A549 (cell line): Measurements from ENCODE around the gene SKOR2.

Experiments
- EHMT2 ChIP-seq: fragments of 200-600 bp; sonication (generic); IDR thresholded peaks from 2 replicates; pipeline ENCODE4 v1.6.1; 2016; ENCODE audit warnings: antibody characterized with exemption, low read depth, mild to moderate bottlenecking, moderate library complexity
- ELK1 ChIP-seq: fragments of 150-350 bp; IDR thresholded peaks from 2 replicates; pipeline ENCODE4 v1.6.1; 2014; ENCODE audit warnings: low read depth, mild to moderate bottlenecking, low read length
- EP300 ChIP-seq, 2 experiments: fragments of >200 bp; sonication (Bioruptor Twin); formaldehyde crosslinking; IDR thresholded peaks; 2 replicates in 1 of 2; 3 replicates in 1 of 2; pipeline ENCODE4 v1.6.1; 2016 to 2017
- KDM1A ChIP-seq: fragments of 200-600 bp; sonication (generic); IDR thresholded peaks from 2 replicates; pipeline ENCODE4 v1.6.1; 2016; ENCODE audit warnings: low read depth, mild to moderate bottlenecking
- MAFK ChIP-seq: fragments of 450-650 bp; IDR thresholded peaks from 2 replicates; pipeline ENCODE4 v1.6.1; 2014; ENCODE audit not compliant: partially characterized antibody
- MAZ ChIP-seq: fragments of 150-350 bp; IDR thresholded peaks from 2 replicates; pipeline ENCODE4 v1.6.1; 2014; ENCODE audit warnings: antibody characterized with exemption, low read depth, low read length, borderline replicate concordance
- PBX3 ChIP-seq: IDR thresholded peaks from 2 replicates; pipeline ENCODE4 v1.6.1; 2012
- PHF8 ChIP-seq: fragments of 200-600 bp; sonication (generic); IDR thresholded peaks from 2 replicates; pipeline ENCODE4 v1.6.1; 2016; ENCODE audit warnings: low read depth, mild to moderate bottlenecking, antibody characterized with exemption, moderate library complexity, borderline replicate concordance
- POLR2A ChIP-seq: IDR thresholded peaks from 2 replicates; pipeline ENCODE4 v1.6.1; 2012; ENCODE audit warnings: mild to moderate bottlenecking, low read length
- RAD21 ChIP-seq, 2 experiments: fragments of >200 bp in 1 of 2; sonication (Bioruptor Twin) in 1 of 2; formaldehyde crosslinking in 1 of 2; IDR thresholded peaks in 1 of 2; conservative IDR thresholded peaks in 1 of 2; 2 replicates in 1 of 2; 3 replicates in 1 of 2; pipeline ENCODE4 v1.6.1; 2012 to 2018; ENCODE audit warnings: inconsistent platforms in 1 of 2
- RCOR1 ChIP-seq: fragments of 150-350 bp; IDR thresholded peaks from 2 replicates; pipeline ENCODE4 v1.6.1; 2014; ENCODE audit warnings: antibody characterized with exemption, low read length, low read depth
- RNF2 ChIP-seq: fragments of 200-600 bp; sonication (generic); IDR thresholded peaks from 2 replicates; pipeline ENCODE4 v1.6.1; 2016; ENCODE audit warnings: low read depth, mild to moderate bottlenecking, antibody characterized with exemption, moderate library complexity, borderline replicate concordance
- TP53 ChIP-seq: fragments of 250-450 bp; sonication (Bioruptor Pico); IDR thresholded peaks from 2 replicates; pipeline ENCODE4 v1.5.0; 2021; ENCODE audit warnings: mild to moderate bottlenecking, moderate library complexity
- TF ChIP-seq, protein P1 (sequence below): fragments of >200 bp; sonication (Bioruptor Twin); formaldehyde crosslinking; IDR thresholded peaks from 3 replicates; pipeline ENCODE4 v1.5.1; 2016

DNA sequence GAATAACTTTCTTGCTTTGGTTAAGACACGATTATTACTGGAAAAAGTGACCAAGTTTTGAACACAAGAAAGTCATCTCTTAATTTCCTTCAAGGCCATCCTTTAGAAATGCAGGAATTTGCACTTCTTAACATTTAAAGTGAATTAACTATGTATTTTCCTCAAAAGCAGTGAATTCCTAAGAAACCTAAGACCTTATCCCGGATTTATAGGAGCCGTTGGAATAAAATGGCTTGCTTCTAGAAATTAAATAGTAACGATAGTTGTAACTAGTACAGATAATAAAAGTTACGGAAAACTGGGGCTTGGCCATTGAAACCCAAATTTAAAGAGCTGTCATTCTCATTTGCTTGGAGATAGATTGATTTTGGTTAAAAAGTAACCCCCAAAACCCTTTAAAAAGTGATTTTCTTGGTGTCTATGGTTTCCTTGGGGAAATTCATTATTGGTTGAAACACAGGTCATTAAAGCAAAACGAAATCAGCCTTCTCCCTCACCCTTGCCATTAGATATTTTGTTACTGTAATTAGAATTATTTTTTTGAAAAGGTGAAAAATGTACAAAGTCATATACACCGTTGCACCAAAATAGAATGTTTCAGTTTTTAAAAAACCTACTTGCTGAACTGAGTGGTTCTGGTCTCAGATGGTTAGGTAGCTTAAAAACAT, 2.0 kb downstream of the SKOR2 start:
- no peak for TF ChIP-seq PHF8
- no peak for TF ChIP-seq MAFK
- no peak for TF ChIP-seq POLR2A
- TF ChIP-seq EP300 (IDR thresholded peaks at IDR 0.05), result no peak
- TF ChIP-seq ELK1, result no peak
- TF ChIP-seq KDM1A, result no peak
- no peak for TF ChIP-seq EHMT2
- no peak for TF ChIP-seq RAD21 (conservative IDR thresholded peaks at IDR 0.05 in 1 of 2, IDR thresholded peaks at IDR 0.05 in 1 of 2)
- TF ChIP-seq RCOR1, result no peak
- TF ChIP-seq MAZ, result no peak
- TF ChIP-seq RNF2, result no peak
- TF ChIP-seq, protein P1, sequence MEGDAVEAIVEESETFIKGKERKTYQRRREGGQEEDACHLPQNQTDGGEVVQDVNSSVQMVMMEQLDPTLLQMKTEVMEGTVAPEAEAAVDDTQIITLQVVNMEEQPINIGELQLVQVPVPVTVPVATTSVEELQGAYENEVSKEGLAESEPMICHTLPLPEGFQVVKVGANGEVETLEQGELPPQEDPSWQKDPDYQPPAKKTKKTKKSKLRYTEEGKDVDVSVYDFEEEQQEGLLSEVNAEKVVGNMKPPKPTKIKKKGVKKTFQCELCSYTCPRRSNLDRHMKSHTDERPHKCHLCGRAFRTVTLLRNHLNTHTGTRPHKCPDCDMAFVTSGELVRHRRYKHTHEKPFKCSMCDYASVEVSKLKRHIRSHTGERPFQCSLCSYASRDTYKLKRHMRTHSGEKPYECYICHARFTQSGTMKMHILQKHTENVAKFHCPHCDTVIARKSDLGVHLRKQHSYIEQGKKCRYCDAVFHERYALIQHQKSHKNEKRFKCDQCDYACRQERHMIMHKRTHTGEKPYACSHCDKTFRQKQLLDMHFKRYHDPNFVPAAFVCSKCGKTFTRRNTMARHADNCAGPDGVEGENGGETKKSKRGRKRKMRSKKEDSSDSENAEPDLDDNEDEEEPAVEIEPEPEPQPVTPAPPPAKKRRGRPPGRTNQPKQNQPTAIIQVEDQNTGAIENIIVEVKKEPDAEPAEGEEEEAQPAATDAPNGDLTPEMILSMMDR, result no peak
- no peak for TF ChIP-seq TP53 (CRISPR knock-in tag)
- TF ChIP-seq PBX3, result no peak
